ENCODE measurements around the gene PPP2R2C.

- TF ChIP-seq CTCF (IDR thresholded peaks at IDR 0.05 in 8 of 11, conservative IDR thresholded peaks at IDR 0.05 in 3 of 11), result no peak
- TF ChIP-seq POLR2A (IDR thresholded peaks at IDR 0.05), result no peak
Measured at GRCh38 chr4:6321361-6321760, 151.1 kb downstream of the PPP2R2C start.
